Stimulated activated memory B cell treated with anti-CD40 and anti-IgM and Interleukin-4, amounts not matched to agents 10 μg/mL and 1 μg/mL and 100 μg/mL, for 72 hours (primary cell): ENCODE results near the gene ENTHD1.

Experiments
- ATAC-seq: fragments of 150-1000 bp; cut with Tn5 transposase; 2 replicates; pipeline ENCODE4 v1.10.0; 2021
- H3K27ac Mint-ChIP-seq: one replicate; pipeline ENCODE4 v1.8.0; 2022; ENCODE audit warnings: mild to moderate bottlenecking, mixed read lengths
- H3K27me3 Mint-ChIP-seq: one replicate; pipeline ENCODE4 v1.8.0; 2022; ENCODE audit warnings: mixed read lengths
- H3K36me3 Mint-ChIP-seq: one replicate; pipeline ENCODE4 v1.8.0; 2022; ENCODE audit warnings: mixed read lengths
- H3K4me1 Mint-ChIP-seq: one replicate; pipeline ENCODE4 v1.8.0; 2022; ENCODE audit warnings: mixed read lengths
- H3K4me3 Mint-ChIP-seq: one replicate; pipeline ENCODE4 v1.8.0; 2022; ENCODE audit warnings: mild to moderate bottlenecking, moderate library complexity, mixed read lengths
- H3K9me3 Mint-ChIP-seq: one replicate; pipeline ENCODE4 v1.8.0; 2022; ENCODE audit warnings: mixed read lengths

Gene ENTHD1

DNA sequence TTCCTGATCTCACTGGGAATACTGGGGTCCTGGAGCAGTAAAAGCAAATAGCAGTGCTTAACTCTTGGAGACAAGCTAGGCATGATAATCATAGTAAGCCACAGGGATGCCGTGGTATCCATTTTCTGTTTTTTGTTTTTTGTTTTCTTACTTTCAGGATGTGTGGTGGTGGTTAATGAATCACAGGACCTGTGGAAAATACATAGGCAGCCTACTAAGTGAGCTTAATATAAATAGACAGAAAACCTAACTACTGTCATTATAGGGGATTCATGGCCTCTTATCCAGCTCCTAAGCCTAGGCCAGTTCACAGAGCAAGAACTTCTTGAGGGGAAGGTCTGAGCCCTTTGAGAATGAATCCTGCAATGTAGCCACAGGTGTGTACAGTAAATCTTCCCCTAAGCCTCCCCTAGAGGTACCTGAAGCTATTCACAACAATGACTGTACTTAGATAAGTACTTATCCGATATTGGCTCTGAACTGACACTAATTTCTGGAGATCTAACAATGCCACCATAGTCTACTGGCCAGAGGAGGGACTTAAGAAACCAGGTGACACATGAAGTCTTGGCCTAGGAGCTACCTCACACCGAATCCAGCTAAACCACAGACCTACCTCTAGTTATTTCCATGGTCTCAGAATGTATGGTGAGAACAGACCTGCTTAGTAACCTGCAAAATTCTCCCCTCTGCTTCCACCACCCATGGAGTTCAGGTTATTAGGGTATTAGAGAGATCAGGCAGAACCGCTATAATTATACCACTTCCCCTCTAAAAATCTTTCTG is 83.6 kb downstream of the ENTHD1 start:
- no peak overlapping the region for H3K27ac Mint-ChIP-seq
- no peak overlapping the region for H3K4me3 Mint-ChIP-seq
- no peak for ATAC-seq
- peaks cover 9% of the 10 kb centered on the region for H3K27me3 Mint-ChIP-seq
- no peaks in the 10 kb centered on the region for H3K36me3 Mint-ChIP-seq
- no peaks in the 10 kb centered on the region for H3K9me3 Mint-ChIP-seq
- H3K4me1 Mint-ChIP-seq: peaks cover 8% of the 10 kb centered on the region

DNA sequence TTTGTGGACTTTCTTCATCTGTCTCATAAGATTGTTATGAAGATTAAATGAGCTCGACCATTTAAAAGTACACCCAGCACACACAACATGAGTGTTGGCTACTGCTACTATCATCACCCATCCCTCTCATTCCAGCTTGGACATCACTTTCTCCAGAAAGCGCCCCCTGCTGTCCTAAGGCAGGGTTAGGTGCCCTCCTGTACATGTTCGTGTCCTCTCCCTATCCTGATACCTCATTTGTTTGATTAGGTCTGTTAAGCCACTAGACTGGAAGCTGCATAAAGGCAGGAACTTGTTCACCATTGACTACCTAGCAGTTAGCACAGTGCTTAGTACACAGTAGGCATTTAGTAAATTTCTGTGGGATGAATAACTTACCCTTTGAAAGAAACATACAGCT is 85.5 kb downstream of the ENTHD1 start:
- Mint-ChIP-seq H3K4me1 (peaks cover 8% of the 10 kb centered on the region), H3K9me3 (no peaks in the 10 kb centered on the region), H3K27ac (no peak overlapping the region), H3K4me3 (no peak overlapping the region), H3K36me3 (no peaks in the 10 kb centered on the region), H3K27me3 (peaks cover 26% of the 10 kb centered on the region)
- ATAC-seq: no peak

DNA sequence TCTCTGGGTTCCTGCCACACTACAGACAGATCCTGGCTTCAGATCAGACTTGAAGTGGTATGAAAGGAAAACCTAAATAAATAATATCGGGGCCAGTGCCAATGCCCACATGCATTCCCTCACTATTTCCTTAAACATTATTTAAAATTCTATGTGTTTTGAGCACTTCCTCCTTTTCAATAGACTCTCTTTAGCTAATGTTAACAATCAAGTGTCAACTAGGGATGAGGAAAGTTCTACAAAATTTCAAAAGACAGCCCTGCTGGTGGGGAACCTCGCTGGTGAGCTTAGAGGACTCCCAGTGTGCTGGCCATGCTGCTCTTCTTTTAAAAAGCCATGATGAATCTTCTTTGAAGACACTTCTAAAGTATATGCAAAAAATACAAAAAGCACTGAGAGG is 87.5 kb downstream of the ENTHD1 start:
- H3K9me3 Mint-ChIP-seq: no peaks in the 10 kb centered on the region
- no peaks in the 10 kb centered on the region for H3K36me3 Mint-ChIP-seq
- H3K27me3 Mint-ChIP-seq: peaks cover 26% of the 10 kb centered on the region
- no peak for ATAC-seq
- no peak overlapping the region for H3K27ac Mint-ChIP-seq
- H3K4me1 Mint-ChIP-seq: peaks cover 8% of the 10 kb centered on the region
- H3K4me3 Mint-ChIP-seq: no peak overlapping the region

DNA sequence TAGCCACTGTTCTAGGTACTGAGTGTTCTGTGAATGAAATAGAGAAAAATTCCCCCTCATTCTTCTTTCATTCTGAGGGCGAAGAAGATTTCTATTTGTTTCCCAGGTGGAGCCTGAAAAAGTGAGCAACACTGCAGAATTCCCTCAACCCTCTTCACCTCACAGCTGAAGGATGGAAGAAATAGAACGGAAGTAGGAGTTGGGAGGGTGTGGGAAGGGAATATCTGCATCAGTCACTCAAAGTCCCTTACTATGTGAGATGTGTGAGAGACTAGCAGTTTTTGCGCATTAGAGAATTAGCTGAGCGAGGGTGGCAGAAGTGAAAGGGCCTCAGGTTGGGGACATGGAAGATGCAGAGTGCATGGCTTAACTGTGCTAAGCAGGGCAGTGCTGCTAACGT is 88.4 kb downstream of the ENTHD1 start:
- no peaks in the 10 kb centered on the region for H3K36me3 Mint-ChIP-seq
- peaks cover 26% of the 10 kb centered on the region for H3K27me3 Mint-ChIP-seq
- no peak overlapping the region for H3K4me3 Mint-ChIP-seq
- no peak overlapping the region for H3K27ac Mint-ChIP-seq
- ATAC-seq: no peak
- H3K4me1 Mint-ChIP-seq: peaks cover 8% of the 10 kb centered on the region
- H3K9me3 Mint-ChIP-seq: peaks cover 2% of the 10 kb centered on the region

GRCh38 chr22:39802682-39803081 is 90.9 kb downstream of the ENTHD1 start:
- no peak overlapping the region for H3K4me3 Mint-ChIP-seq
- no peak for ATAC-seq
- peaks cover 8% of the 10 kb centered on the region for H3K36me3 Mint-ChIP-seq

DNA sequence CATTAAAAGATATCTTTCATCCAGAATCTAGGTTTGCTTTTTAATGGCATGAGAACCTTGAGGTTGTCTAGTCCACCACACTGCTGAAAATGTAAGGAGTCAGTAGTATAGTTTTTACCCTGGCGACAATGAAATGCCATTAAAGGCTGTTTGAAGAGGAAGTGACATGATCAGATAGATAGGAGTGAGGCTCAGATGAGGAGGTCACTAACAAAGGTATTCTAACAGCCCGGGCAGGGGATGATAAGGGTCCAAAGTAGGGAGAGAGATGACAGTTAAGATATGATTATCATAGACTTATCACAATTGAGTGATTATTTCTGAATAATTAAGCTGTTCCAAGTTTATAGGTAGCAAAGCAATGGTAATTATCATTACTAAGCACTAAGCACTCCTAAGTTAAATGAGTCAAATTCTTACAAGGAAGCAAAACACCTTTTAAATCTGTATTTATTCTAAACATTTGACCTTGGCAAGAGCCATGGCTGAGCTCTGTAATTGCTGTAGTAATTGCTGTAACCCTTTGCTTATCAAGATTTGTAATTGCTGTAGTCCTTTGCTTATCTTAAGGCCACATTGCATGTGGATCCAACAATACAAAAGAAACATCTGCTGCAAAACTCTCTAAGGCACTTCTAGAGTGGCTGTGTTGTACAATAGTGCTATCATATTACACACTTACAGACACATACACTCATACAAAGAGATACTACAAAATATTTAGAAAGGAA is 92.6 kb downstream of the ENTHD1 start:
- ATAC-seq: no peak
- Mint-ChIP-seq H3K4me3 (no peak overlapping the region), H3K27me3 (peaks cover 26% of the 10 kb centered on the region), H3K36me3 (peaks cover 15% of the 10 kb centered on the region), H3K27ac (no peak overlapping the region), H3K4me1 (peaks cover 6% of the 10 kb centered on the region), H3K9me3 (peaks cover 25% of the 10 kb centered on the region)

More at GRCh38 chr22:39802682-39803081, 90.9 kb downstream of the ENTHD1 start:
- H3K27me3 Mint-ChIP-seq: peaks cover 26% of the 10 kb centered on the region
- peaks cover 8% of the 10 kb centered on the region for H3K4me1 Mint-ChIP-seq
- H3K9me3 Mint-ChIP-seq: peaks cover 14% of the 10 kb centered on the region
- no peak overlapping the region for H3K27ac Mint-ChIP-seq

- no peak overlapping the region for H3K27ac Mint-ChIP-seq
- no peaks in the 10 kb centered on the region for H3K4me1 Mint-ChIP-seq
- no peak overlapping the region for H3K4me3 Mint-ChIP-seq
- ATAC-seq: no peak
- H3K36me3 Mint-ChIP-seq: peaks cover 15% of the 10 kb centered on the region
- H3K9me3 Mint-ChIP-seq: peaks cover 29% of the 10 kb centered on the region
- H3K27me3 Mint-ChIP-seq: peaks cover 3% of the 10 kb centered on the region
Observed at GRCh38 chr22:39797528-39798147, 95.9 kb downstream of the ENTHD1 start.

DNA sequence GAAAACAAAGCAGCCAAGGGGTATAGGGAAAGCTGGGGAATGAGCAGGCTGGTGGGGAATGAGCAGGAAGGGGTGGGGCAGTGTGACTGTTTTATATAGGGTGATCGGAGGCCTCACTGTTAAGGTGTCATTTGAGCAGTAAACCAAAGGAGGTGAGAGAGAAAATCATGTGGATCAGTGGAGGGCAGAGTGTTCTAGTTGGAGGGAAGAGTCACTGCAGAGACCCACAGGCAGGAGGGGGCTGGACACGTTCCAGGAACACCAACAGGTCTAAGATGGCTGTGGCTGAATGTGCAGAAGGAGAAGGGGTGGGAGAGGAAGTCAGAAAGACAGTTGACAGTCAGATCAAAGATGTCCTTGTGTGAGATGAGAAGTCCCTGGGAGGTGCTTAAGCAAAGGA is 103.8 kb downstream of the ENTHD1 start:
- no peaks in the 10 kb centered on the region for H3K36me3 Mint-ChIP-seq
- no peaks in the 10 kb centered on the region for H3K4me1 Mint-ChIP-seq
- H3K4me3 Mint-ChIP-seq: no peak overlapping the region
- no peaks in the 10 kb centered on the region for H3K27me3 Mint-ChIP-seq
- no peak overlapping the region for H3K27ac Mint-ChIP-seq
- H3K9me3 Mint-ChIP-seq: no peaks in the 10 kb centered on the region
- ATAC-seq: no peak

DNA sequence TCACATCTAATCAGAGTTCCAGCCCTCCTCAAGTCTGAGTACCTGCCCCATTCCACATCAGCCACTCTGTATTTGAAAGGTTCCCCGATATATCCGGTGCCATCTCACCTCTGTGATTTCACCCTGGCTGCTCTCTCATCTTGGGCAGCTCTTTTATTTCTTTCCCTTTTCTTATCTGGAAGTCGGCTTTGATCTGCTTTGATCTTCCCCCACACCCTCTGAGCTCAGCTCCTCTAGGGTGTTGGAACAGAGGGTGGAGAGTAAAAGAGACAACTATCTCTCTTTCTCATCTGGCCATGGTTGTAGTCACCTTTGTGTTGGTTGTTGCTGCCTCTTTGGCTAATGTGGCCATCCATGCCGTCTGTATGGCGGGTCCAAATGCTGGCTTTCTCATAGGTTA is 108.3 kb downstream of the ENTHD1 start:
- Mint-ChIP-seq H3K9me3 (no peaks in the 10 kb centered on the region), H3K27ac (no peak overlapping the region), H3K4me1 (no peaks in the 10 kb centered on the region), H3K4me3 (no peak overlapping the region), H3K27me3 (no peaks in the 10 kb centered on the region), H3K36me3 (peaks cover 5% of the 10 kb centered on the region)
- ATAC-seq: no peak

DNA sequence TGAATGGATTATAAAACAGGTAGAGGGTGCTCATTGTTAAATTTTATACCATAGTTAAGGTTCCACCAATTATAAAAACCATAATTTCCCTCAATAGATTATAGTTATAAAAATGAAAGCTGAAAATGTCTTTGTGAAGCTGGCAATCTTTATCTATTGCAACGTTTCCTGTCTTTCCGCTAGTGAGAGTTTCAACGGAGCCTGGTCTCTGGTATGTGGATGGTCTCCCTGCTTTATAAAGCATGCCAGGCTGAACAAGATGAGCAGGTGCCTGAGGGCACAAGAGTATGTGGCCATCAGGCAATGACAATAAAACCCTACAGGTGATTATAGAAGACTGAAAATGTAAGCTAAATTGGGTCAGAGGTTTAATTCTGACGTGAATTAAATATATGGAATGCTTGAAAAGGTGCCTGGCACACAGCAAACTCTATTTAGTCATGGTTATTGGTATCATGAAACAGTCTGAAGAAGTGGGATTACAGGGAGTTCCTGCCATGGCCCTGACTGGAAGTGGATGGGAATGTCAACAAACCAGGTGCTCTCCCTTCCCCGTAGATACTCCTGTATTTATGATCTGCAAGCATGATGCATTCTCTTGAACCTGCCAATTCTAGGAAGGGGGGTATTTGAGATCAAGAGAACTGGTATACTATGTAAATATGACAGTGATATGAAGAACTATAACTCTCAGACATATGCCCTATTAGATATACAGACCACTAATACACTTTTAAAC is 115.7 kb downstream of the ENTHD1 start:
- Mint-ChIP-seq H3K4me1 (peaks cover 15% of the 10 kb centered on the region), H3K27ac (no peak overlapping the region), H3K4me3 (no peak overlapping the region), H3K27me3 (no peaks in the 10 kb centered on the region), H3K36me3 (peaks cover 5% of the 10 kb centered on the region), H3K9me3 (no peaks in the 10 kb centered on the region)
- no peak for ATAC-seq

DNA sequence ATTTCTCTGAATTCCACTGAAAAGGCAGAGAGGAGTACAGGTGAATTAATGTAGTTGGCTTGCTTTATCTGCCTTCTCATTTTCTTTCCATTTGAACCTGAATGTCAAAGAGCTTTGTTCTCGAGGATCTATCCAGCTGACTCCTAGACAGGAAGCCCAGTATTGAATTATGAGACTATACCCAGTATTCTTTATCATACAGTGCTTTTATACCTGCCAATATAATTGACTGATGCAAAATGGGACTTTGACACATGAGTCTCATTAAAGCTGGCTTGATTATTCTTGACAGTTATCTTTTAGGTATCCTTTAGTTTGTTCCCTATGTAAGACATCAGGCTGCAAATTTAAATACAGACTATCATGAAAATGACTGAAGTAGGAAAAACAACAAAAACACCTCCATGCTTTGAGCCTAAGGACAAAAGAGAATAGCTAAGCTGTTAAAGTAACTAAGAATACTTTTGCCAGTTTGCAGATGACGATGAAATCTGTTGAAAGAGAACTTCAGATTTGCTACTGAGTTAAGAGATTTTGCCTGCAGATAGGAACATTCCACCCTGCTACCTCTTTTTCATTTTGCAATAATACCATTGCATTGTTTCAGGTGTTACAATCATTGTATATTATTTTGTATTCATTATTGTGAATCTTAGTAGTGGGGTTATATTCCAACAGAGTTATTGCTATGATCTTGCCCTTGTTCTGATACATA is 117.1 kb downstream of the ENTHD1 start:
- peaks cover 15% of the 10 kb centered on the region for H3K4me1 Mint-ChIP-seq
- no peak for ATAC-seq
- H3K36me3 Mint-ChIP-seq: peaks cover 3% of the 10 kb centered on the region
- no peak overlapping the region for H3K4me3 Mint-ChIP-seq
- peaks cover 2% of the 10 kb centered on the region for H3K9me3 Mint-ChIP-seq
- no peak overlapping the region for H3K27ac Mint-ChIP-seq
- H3K27me3 Mint-ChIP-seq: no peaks in the 10 kb centered on the region

GRCh38 chr22:39773976-39774539 is 119.5 kb downstream of the ENTHD1 start:
- peak overlapping the region; percentile 21 for H3K27ac Mint-ChIP-seq

GRCh38 chr22:39773503-39773902 is 120.1 kb downstream of the ENTHD1 start:
- peaks cover 2% of the 10 kb centered on the region for H3K9me3 Mint-ChIP-seq
- H3K4me1 Mint-ChIP-seq: peaks cover 15% of the 10 kb centered on the region
- peak overlapping the region; percentile 21 for H3K27ac Mint-ChIP-seq
- H3K27me3 Mint-ChIP-seq: peaks cover 2% of the 10 kb centered on the region
- ATAC-seq: no peak
- no peak overlapping the region for H3K4me3 Mint-ChIP-seq
- no peaks in the 10 kb centered on the region for H3K36me3 Mint-ChIP-seq

More at GRCh38 chr22:39773976-39774539, 119.5 kb downstream of the ENTHD1 start:
- peaks cover 15% of the 10 kb centered on the region for H3K4me1 Mint-ChIP-seq
- H3K27me3 Mint-ChIP-seq: no peaks in the 10 kb centered on the region
- H3K36me3 Mint-ChIP-seq: no peaks in the 10 kb centered on the region
- peaks cover 2% of the 10 kb centered on the region for H3K9me3 Mint-ChIP-seq
- H3K4me3 Mint-ChIP-seq: no peak overlapping the region
- peak; percentile 88 for ATAC-seq

GRCh38 chr22:39771486-39771885 is 122.1 kb downstream of the ENTHD1 start:
- Mint-ChIP-seq H3K9me3 (peaks cover 2% of the 10 kb centered on the region), H3K4me3 (no peak overlapping the region), H3K27ac (no peak overlapping the region), H3K36me3 (no peaks in the 10 kb centered on the region), H3K4me1 (peaks cover 22% of the 10 kb centered on the region), H3K27me3 (peaks cover 8% of the 10 kb centered on the region)
- ATAC-seq: no peak
